Thoracic aorta (tissue), 2 donors: ENCODE measurements around the gene HLA-DMA. TPM values are rescaled to one million over a fixed set of nuclear protein-coding genes. Genes with fewer than 3 reads are reported as not detected.

Experiments used
- ATAC-seq: fragments of 150-250 bp; one replicate; pipeline ENCODE4 v1.8.0; 2017; ENCODE audit warnings: low read depth; ENCODE audit not compliant: insufficient number of reproducible peaks, low FRiP score
- DNase-seq: peaks from one replicate; pipeline ENCODE4 v3.0.0-alpha.2; 2020; ENCODE audit warnings: low spot score
- H3K27ac ChIP-seq, 2 donors: fragments of 200-600 bp; sonication (generic); 1 replicate in 1 of 2; 2 replicates in 1 of 2; pipeline ENCODE4 v1.5.1; 2016; ENCODE audit warnings: mild to moderate bottlenecking in 2 of 2, moderate library complexity in 2 of 2
- H3K27me3 ChIP-seq: fragments of 200-600 bp; sonication (generic); replicated peaks from 2 replicates; pipeline ENCODE4 v1.6.0; 2016; ENCODE audit warnings: mild to moderate bottlenecking; ENCODE audit not compliant: insufficient read depth
- H3K36me3 ChIP-seq: fragments of 200-600 bp; sonication (generic); one replicate; pipeline ENCODE4 v1.5.1; 2016
- H3K4me1 ChIP-seq, 2 donors: fragments of 200-600 bp; sonication (generic); 1 replicate in 1 of 2; 2 replicates in 1 of 2; pipeline versions ENCODE4 v1.5.1 to v1.6.0; 2016; ENCODE audit warnings: low read depth in 2 of 2, mild to moderate bottlenecking in 1 of 2; ENCODE audit not compliant: control insufficient read depth in 1 of 2
- H3K4me3 ChIP-seq: fragments of 200-600 bp; sonication (generic); 2 replicates; pipeline ENCODE4 v1.5.1; 2016; ENCODE audit warnings: mild to moderate bottlenecking
- H3K9me3 ChIP-seq: fragments of 200-600 bp; sonication (generic); 2 replicates; pipeline ENCODE4 v1.5.1; 2016
- total RNA-seq, 2 donors: library from RNA; depleted of rRNA; stranded (reverse); fragments of >200 nt; gene quantifications; one replicate each; pipeline versions ENCODE4 v1.1.0 to v1.2.3, GENCODE V29; 2016
- TF ChIP-seq, protein P1 (sequence below): fragments of 200-600 bp; sonication (generic); IDR thresholded peaks from one replicate; pipeline ENCODE4 v1.5.1; 2019; ENCODE audit warnings: antibody characterized with exemption

The HLA-DMA gene
- total RNA-seq, 2 donors from 2014 or later, result 41.7 to 53.2 TPM

DNA sequence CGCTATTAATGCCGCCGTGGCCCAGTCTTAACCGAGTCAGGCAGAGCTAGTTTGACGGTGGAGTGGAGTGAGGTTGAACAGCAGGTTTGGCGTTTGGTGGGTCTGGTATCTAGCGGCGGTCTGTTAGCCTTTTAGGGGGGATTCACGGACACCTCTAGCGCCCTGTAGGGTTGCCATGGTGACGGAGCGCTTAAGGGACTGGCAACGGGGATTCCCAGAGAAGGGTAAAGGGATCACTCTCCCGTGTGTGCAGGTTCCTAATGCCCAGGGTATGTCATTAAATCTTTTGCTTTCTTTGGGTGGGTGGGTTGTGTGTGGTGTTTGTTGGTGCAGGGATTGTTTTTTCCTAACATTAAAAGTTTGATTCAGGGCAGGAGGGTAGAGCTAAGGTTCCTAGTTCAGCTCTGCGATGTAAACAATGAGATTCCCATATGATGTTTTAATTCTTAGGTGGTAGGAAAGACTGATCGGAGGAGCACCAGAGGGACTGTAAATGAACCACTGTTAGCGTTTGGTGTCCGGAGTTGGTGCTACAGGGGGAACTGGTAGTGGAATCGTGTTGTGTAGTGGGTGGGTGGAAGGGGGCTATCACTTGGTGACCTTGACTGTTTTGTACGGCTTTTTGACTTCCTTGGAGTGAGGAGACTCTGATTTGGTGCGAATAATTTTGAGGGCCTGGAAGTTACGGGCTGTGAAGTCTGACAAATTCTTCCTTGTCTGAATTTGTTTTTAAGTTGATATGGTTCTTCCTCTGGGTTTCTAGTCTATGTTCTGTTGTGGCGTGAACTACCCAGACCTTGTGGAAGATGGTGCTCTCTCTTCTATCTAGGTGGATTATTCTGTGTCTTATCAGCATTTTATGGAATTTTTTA lies 20.5 kb upstream of the HLA-DMA start:
- Histone ChIP-seq H3K4me1 (peaks cover 26 to 40% of the 10 kb centered on the region in 2 donors), H3K27me3 (no peaks in the 10 kb centered on the region), H3K36me3 (peaks cover 44% of the 10 kb centered on the region), H3K4me3 (peak overlapping the region; percentile 86), H3K9me3 (no peaks in the 10 kb centered on the region), H3K27ac (peak overlapping the region; percentile 57 to 100)
- no peak for ATAC-seq
- TF ChIP-seq, protein P1, sequence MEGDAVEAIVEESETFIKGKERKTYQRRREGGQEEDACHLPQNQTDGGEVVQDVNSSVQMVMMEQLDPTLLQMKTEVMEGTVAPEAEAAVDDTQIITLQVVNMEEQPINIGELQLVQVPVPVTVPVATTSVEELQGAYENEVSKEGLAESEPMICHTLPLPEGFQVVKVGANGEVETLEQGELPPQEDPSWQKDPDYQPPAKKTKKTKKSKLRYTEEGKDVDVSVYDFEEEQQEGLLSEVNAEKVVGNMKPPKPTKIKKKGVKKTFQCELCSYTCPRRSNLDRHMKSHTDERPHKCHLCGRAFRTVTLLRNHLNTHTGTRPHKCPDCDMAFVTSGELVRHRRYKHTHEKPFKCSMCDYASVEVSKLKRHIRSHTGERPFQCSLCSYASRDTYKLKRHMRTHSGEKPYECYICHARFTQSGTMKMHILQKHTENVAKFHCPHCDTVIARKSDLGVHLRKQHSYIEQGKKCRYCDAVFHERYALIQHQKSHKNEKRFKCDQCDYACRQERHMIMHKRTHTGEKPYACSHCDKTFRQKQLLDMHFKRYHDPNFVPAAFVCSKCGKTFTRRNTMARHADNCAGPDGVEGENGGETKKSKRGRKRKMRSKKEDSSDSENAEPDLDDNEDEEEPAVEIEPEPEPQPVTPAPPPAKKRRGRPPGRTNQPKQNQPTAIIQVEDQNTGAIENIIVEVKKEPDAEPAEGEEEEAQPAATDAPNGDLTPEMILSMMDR, result no peak
- no peak for DNase-seq

DNA sequence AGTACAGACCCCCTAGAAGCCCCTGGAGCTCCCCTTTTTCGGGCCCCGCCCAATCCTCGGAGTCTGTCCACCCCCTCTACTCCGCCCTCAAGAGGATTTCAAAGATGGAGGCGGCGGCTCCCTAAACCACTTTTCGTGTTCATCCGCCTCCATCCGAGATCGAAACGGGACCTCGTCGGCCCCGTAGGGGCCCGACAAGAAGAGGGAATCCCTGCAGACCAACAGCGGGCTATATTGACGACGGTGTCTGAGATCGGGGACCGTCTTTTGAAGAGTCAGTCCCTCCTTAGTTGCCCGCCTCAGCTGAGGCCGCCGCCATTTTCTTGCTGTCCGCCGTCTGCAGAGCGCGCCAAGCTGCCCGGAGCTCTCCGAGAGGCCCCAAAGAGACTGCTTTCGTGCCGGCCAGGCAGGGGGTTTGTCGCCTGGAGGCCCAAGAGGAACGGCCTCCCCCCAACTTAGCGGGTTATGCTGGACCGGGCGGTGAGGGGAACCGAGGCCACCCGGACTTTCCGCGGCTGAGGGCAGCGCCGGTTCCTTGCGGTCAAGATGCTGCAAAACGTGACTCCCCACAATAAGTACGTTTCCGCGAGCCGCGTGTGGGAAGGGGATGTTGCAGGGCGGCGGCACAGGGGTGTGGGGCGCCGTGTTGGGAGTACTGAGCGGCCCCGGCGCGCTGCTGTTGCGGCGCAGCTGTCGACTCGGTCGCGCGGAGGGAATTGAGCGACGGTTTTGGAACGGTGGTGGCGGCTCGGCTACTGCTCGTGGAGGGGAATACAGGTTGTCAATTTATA lies 19.7 kb upstream of the HLA-DMA start:
- H3K9me3 ChIP-seq, result no peaks in the 10 kb centered on the region

DNA sequence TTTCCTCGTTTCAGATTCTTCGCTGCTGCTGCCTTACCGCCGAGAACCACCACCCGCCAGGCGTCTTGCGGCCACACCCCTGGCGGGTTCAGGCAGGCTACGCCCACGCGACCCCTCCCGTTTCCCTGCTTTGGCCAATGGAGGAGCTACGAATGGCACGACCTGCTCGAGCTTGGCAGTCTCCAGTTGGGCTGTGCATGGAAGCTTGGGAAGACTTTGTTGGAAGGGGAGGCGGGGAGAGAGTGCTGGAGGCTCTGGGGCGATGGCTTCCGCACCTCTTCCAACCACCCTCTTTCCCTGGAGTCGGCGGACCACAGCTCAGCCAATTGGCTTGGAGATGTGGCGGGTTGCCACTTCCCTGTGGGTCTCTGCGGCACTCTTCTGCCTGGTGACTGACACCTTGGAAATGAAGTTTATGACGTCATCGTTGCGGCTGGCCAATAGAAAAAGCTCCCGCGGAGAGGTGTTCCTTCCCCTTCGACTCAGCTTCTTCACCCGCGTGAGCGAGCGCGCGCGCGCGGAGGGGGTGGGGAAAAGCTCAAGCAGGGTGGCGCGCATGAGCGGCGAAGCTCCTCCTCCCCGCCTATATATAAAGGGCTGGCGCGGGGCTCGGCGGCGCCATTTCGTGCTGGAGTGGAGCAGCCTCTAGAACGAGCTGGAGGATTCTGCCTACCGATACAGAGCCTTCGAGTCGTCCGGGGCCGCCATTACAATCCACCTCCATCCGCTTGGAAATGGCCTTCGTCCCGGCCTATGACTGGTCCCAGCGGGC lies 18.9 kb upstream of the HLA-DMA start:
- Histone ChIP-seq H3K4me1 (peaks cover 27 to 37% of the 10 kb centered on the region in 2 donors), H3K9me3 (no peaks in the 10 kb centered on the region), H3K27ac (peak overlapping the region; percentile 99 to 100), H3K36me3 (peaks cover 28% of the 10 kb centered on the region), H3K27me3 (no peaks in the 10 kb centered on the region), H3K4me3 (peak overlapping the region; percentile 86)
- peak; percentile 97 for DNase-seq
- TF ChIP-seq, protein P1, result peak; percentile 8
- ATAC-seq, result peak; percentile 73

More for the DNA sequence above, 19.7 kb upstream of the HLA-DMA start:
- TF ChIP-seq, protein P1, result no peak
- H3K27me3 ChIP-seq, result no peaks in the 10 kb centered on the region
- H3K4me1 ChIP-seq, result peaks cover 26 to 37% of the 10 kb centered on the region in 2 donors
- peaks cover 36% of the 10 kb centered on the region for H3K36me3 ChIP-seq
- H3K4me3 ChIP-seq, result peak overlapping the region; percentile 86
- DNase-seq (no peak), ATAC-seq (no peak)
- H3K27ac ChIP-seq, result peak overlapping the region; percentile 57 to 100

DNA sequence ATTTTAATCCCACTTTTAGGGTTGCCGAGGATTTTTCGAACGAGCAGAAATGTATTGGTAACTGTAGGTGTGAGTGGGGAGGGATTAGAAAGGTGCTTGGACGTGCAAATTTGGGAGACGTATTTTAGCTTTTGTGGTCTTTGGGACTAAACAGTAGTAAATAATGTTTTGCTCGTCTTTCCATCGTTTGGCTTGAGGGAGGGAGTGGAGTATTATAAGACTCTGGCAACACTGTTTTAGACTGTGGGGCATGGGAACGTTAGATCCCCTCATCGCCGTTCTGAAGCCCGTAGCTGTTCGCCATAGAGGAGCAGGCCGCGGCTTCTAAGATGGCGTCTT lies 18.3 kb upstream of the HLA-DMA start:
- Histone ChIP-seq H3K27me3 (no peaks in the 10 kb centered on the region), H3K36me3 (peaks cover 23% of the 10 kb centered on the region), H3K9me3 (no peaks in the 10 kb centered on the region), H3K27ac (peak overlapping the region; percentile 99 to 100), H3K4me3 (peak overlapping the region; percentile 86), H3K4me1 (peaks cover 27 to 37% of the 10 kb centered on the region in 2 donors)
- ATAC-seq, result no peak
- no peak for DNase-seq
- TF ChIP-seq, protein P1, result no peak
